ENCODE measurements around the gene PLRG1.

PLRG1 gene

GRCh38 chr4:154492288-154492687 is 57.9 kb downstream of the PLRG1 start:
- H3K9me3 ChIP-seq (ENCODE audit: control insufficient read depth, low read length), result no peaks in the 10 kb centered on the region
- H3K36me3 ChIP-seq (ENCODE audit: control insufficient read depth, insufficient read depth, low read length), result no peaks in the 10 kb centered on the region
- peaks cover 4% of the 10 kb centered on the region for H3K4me1 ChIP-seq (ENCODE audit: control insufficient read depth, insufficient read depth, low read length, poor library complexity, severe bottlenecking)
- WGBS, 2 experiments (ENCODE audit: insufficient coverage in 2 of 2), result 31 to 47% methylated on average over 8 to 15 of the region's 16 CpGs
- H3K27ac ChIP-seq (ENCODE audit: low read depth, low read length, severe bottlenecking), result no peak overlapping the region
- peak overlapping the region; percentile 26 for H3K4me3 ChIP-seq (ENCODE audit: extremely low read depth, insufficient read depth, low read length, poor library complexity, severe bottlenecking)

- 1 to 2% methylated on average over 29 of the region's 53 CpGs for WGBS, 2 experiments (ENCODE audit: insufficient coverage in 2 of 2)
- H3K27ac ChIP-seq (ENCODE audit: low read depth, low read length, severe bottlenecking), result no peak within 1 kb of the TSS
- no peaks in the 10 kb centered on the region for H3K9me3 ChIP-seq (ENCODE audit: control insufficient read depth, low read length)
Measured at GRCh38 chr4:154491341-154492271, 58.6 kb downstream of the PLRG1 start, which contains the start of gene DCHS2. DCHS2 (minus strand) TSS chr4:154491799; CDS start chr4:154491355, 444 bp downstream.

GRCh38 chr4:154490583-154491340 is 59.4 kb downstream of the PLRG1 start:
- peaks cover 4% of the 10 kb centered on the region for H3K4me1 ChIP-seq (ENCODE audit: control insufficient read depth, insufficient read depth, low read length, poor library complexity, severe bottlenecking)
- no peaks in the 10 kb centered on the region for H3K9me3 ChIP-seq (ENCODE audit: control insufficient read depth, low read length)
- H3K4me3 ChIP-seq (ENCODE audit: extremely low read depth, insufficient read depth, low read length, poor library complexity, severe bottlenecking), result peak overlapping the region; percentile 26
- no peaks in the 10 kb centered on the region for H3K36me3 ChIP-seq (ENCODE audit: control insufficient read depth, insufficient read depth, low read length)
- WGBS, 2 experiments (ENCODE audit: insufficient coverage in 2 of 2), result 5 to 6% methylated on average over 59 to 75 of the region's 76 CpGs
- H3K27ac ChIP-seq (ENCODE audit: low read depth, low read length, severe bottlenecking), result no peak overlapping the region

More at GRCh38 chr4:154491341-154492271, 58.6 kb downstream of the PLRG1 start, which contains the start of gene DCHS2:
- peak within 1 kb of the TSS; percentile 26 for H3K4me3 ChIP-seq (ENCODE audit: extremely low read depth, insufficient read depth, low read length, poor library complexity, severe bottlenecking)
- peaks cover 4% of the 10 kb centered on the region for H3K4me1 ChIP-seq (ENCODE audit: control insufficient read depth, insufficient read depth, low read length, poor library complexity, severe bottlenecking)
- H3K36me3 ChIP-seq (ENCODE audit: control insufficient read depth, insufficient read depth, low read length), result no peaks in the 10 kb centered on the region

GRCh38 chr4:154490234-154490582 is 60.0 kb downstream of the PLRG1 start:
- no peak overlapping the region for H3K4me3 ChIP-seq (ENCODE audit: extremely low read depth, insufficient read depth, low read length, poor library complexity, severe bottlenecking)
- H3K36me3 ChIP-seq (ENCODE audit: control insufficient read depth, insufficient read depth, low read length), result no peaks in the 10 kb centered on the region
- 20 to 32% methylated on average over 42 to 53 of the region's 55 CpGs for WGBS, 2 experiments (ENCODE audit: insufficient coverage in 2 of 2)
- H3K27ac ChIP-seq (ENCODE audit: low read depth, low read length, severe bottlenecking), result no peak overlapping the region
- no peaks in the 10 kb centered on the region for H3K9me3 ChIP-seq (ENCODE audit: control insufficient read depth, low read length)
- H3K4me1 ChIP-seq (ENCODE audit: control insufficient read depth, insufficient read depth, low read length, poor library complexity, severe bottlenecking), result peaks cover 4% of the 10 kb centered on the region

- no peaks in the 10 kb centered on the region for H3K9me3 ChIP-seq (ENCODE audit: control insufficient read depth, low read length)
- H3K4me1 ChIP-seq (ENCODE audit: control insufficient read depth, insufficient read depth, low read length, poor library complexity, severe bottlenecking), result peaks cover 4% of the 10 kb centered on the region
- H3K36me3 ChIP-seq (ENCODE audit: control insufficient read depth, insufficient read depth, low read length), result no peaks in the 10 kb centered on the region
- no peak overlapping the region for H3K4me3 ChIP-seq (ENCODE audit: extremely low read depth, insufficient read depth, low read length, poor library complexity, severe bottlenecking)
- 91 to 92% methylated on average over 52 to 53 of the region's 56 CpGs for WGBS, 2 experiments (ENCODE audit: insufficient coverage in 2 of 2)
- no peak overlapping the region for H3K27ac ChIP-seq (ENCODE audit: low read depth, low read length, severe bottlenecking)
Measured at GRCh38 chr4:154489558-154490233, 60.5 kb downstream of the PLRG1 start.

DNA sequence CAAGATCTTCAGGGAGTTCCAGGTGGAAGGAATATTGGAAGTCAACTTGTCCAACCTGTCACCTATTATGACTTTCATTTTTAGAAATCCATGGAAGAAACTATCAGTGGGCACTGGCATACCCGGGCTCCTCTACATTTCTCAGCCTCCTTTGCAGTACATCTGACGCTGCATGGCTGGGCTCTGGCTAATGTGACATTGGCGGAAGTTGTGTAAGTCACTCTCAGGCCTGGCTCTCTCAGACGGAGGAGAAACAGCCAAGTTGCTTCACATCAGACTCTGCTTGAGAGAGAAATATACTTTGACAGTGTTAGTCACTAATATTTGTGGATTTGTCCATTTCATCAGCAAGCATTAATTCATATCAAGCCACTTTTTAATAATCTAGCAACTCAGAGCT is 63.1 kb downstream of the PLRG1 start:
- Histone ChIP-seq H3K4me3 (ENCODE audit: extremely low read depth, insufficient read depth, low read length, poor library complexity, severe bottlenecking) (no peak overlapping the region), H3K36me3 (ENCODE audit: control insufficient read depth, insufficient read depth, low read length) (no peaks in the 10 kb centered on the region), H3K27ac (ENCODE audit: low read depth, low read length, severe bottlenecking) (no peak overlapping the region), H3K4me1 (ENCODE audit: control insufficient read depth, insufficient read depth, low read length, poor library complexity, severe bottlenecking) (peaks cover 4% of the 10 kb centered on the region), H3K9me3 (ENCODE audit: control insufficient read depth, low read length) (no peaks in the 10 kb centered on the region)
- 87% methylated on average over 4 of the region's 4 CpGs; no CpG with 5 or more reads in 1 of the 2 experiments for WGBS, 2 experiments (ENCODE audit: insufficient coverage in 2 of 2)

- H3K36me3 ChIP-seq (ENCODE audit: control insufficient read depth, insufficient read depth, low read length), result no peaks in the 10 kb centered on the region
- H3K27ac ChIP-seq (ENCODE audit: low read depth, low read length, severe bottlenecking), result no peak overlapping the region
- H3K9me3 ChIP-seq (ENCODE audit: control insufficient read depth, low read length), result no peaks in the 10 kb centered on the region
- no peaks in the 10 kb centered on the region for H3K4me1 ChIP-seq (ENCODE audit: control insufficient read depth, insufficient read depth, low read length, poor library complexity, severe bottlenecking)
- 82 to 90% methylated on average over 2 to 3 of the region's 4 CpGs for WGBS, 2 experiments (ENCODE audit: insufficient coverage in 2 of 2)
- no peak overlapping the region for H3K4me3 ChIP-seq (ENCODE audit: extremely low read depth, insufficient read depth, low read length, poor library complexity, severe bottlenecking)
Measured at GRCh38 chr4:154485127-154485773, 65.0 kb downstream of the PLRG1 start.

Measured in mesodermal cell (in vitro differentiated cells).